Measurements from ENCODE around the gene MEPE. TPM values are rescaled to one million over a fixed set of nuclear protein-coding genes. Genes with fewer than 3 reads are reported as not detected.

Gene MEPE
- total and polyA plus RNA-seq, 2 of the 8 experiments (the other 6 are each of a cell fraction or from before 2014, with no cell fraction given), result not detected

DNA sequence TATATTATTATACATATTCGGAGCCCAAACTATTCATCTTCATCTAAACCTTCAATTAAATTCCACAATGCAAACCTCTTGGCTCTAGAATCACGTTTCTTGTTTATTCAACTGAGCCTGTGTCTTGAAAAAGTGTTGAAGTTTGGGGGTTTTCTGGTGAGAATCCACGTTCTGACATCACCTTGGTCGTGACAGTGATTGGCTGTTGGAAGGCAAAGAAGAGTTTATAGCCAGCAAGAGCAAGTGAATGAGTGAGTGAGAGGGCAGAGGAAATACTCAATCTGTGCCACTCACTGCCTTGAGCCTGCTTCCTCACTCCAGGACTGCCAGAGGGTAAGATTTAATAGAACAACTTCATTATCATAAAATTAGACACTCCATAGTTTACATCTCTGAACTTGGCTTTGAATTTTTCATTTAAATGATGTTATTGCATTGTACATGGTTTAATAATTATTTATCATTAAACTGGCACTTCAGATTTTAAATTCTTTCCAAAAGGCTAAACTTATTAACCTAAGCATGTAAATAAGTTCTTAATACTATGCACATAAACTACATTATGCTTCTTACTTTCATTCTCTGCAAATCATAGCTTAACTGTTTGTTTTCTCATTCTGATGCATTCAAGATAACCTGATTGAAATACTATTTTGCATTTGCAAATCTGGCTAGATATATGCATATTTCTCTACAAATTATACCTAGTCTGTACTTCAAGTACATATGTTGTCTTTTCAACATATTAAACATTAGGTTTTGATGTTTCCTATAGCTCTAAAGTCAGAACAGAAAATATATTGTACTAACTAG is 33.3 kb upstream of the MEPE start, which contains the start of gene IBSP (continued):
- no peak for TF ChIP-seq TBP (IDR thresholded peaks at IDR 0.05; ENCODE audit: low read depth, low read length)
- TF ChIP-seq, protein P1, sequence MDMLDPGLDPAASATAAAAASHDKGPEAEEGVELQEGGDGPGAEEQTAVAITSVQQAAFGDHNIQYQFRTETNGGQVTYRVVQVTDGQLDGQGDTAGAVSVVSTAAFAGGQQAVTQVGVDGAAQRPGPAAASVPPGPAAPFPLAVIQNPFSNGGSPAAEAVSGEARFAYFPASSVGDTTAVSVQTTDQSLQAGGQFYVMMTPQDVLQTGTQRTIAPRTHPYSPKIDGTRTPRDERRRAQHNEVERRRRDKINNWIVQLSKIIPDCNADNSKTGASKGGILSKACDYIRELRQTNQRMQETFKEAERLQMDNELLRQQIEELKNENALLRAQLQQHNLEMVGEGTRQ (IDR thresholded peaks at IDR 0.05; ENCODE audit: low read length), result no peak
- TF ChIP-seq, protein P2, sequence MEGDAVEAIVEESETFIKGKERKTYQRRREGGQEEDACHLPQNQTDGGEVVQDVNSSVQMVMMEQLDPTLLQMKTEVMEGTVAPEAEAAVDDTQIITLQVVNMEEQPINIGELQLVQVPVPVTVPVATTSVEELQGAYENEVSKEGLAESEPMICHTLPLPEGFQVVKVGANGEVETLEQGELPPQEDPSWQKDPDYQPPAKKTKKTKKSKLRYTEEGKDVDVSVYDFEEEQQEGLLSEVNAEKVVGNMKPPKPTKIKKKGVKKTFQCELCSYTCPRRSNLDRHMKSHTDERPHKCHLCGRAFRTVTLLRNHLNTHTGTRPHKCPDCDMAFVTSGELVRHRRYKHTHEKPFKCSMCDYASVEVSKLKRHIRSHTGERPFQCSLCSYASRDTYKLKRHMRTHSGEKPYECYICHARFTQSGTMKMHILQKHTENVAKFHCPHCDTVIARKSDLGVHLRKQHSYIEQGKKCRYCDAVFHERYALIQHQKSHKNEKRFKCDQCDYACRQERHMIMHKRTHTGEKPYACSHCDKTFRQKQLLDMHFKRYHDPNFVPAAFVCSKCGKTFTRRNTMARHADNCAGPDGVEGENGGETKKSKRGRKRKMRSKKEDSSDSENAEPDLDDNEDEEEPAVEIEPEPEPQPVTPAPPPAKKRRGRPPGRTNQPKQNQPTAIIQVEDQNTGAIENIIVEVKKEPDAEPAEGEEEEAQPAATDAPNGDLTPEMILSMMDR (IDR thresholded peaks at IDR 0.05; ENCODE audit: control extremely low read depth in 1 of 3, insufficient read depth in 1 of 3, low read depth in 1 of 3, low read length in 3 of 3), result no peak
- no peak for TF ChIP-seq POU5F1 (IDR thresholded peaks at IDR 0.05; ENCODE audit: low read depth, low read length)
- no peak for TF ChIP-seq SIN3A (conservative IDR thresholded peaks at IDR 0.05 in 1 of 2, IDR thresholded peaks at IDR 0.05 in 1 of 2; ENCODE audit: low read depth in 1 of 2, low read length in 2 of 2)
- no peak for TF ChIP-seq CREB1 (IDR thresholded peaks at IDR 0.05)
